Neural progenitor cell (in vitro differentiated cells): ENCODE data around the gene ALK.

ENCODE experiments used
- CTCF ChIP-seq: fragments of 200-600 bp; sonication (generic); IDR thresholded peaks from 2 replicates; pipeline ENCODE4 v1.5.1; 2017; ENCODE audit warnings: antibody characterized with exemption, mild to moderate bottlenecking
- EZH2 ChIP-seq: fragments of 200-600 bp; sonication (generic); IDR thresholded peaks from 2 replicates; pipeline ENCODE4 v1.6.1; 2017; ENCODE audit warnings: antibody characterized with exemption, mild to moderate bottlenecking, moderate library complexity
- EZH2phosphoT487 ChIP-seq: fragments of 200-600 bp; sonication (generic); IDR thresholded peaks from 2 replicates; pipeline ENCODE4 v1.6.1; 2017; ENCODE audit warnings: antibody characterized with exemption

GRCh38 chr2:29323301-29323700 is 598.1 kb downstream of the ALK start:
- TF ChIP-seq CTCF (no peak), EZH2 (no peak), EZH2phosphoT487 (no peak)
